HEK293 (cell line): ENCODE results near the gene KCNK18.

ENCODE experiments used
- CTCF ChIA-PET: fragments of 350-600 bp; formaldehyde crosslinking; extraction: SDS; loops from one replicate; lab custom pipeline; 2021; ENCODE audit warnings: antibody characterized with exemption; lab: Yijun Ruan, JAX
- POLR2A ChIA-PET: fragments of 300-600 bp; formaldehyde crosslinking; extraction: SDS; loops from one replicate; lab custom pipeline; 2020; ENCODE audit warnings: antibody characterized with exemption, inconsistent platforms; lab: Yijun Ruan, JAX
- H3K27ac ChIP-seq: fragments of 200-500 bp; sonication (Bioruptor generic); 2 replicates; pipeline ENCODE4 v1.5.1; 2014; ENCODE audit warnings: low read depth, low read length, control low read depth, inconsistent platforms; ENCODE audit errors: extremely low read depth
- H3K36me3 ChIP-seq, 2 experiments: fragments of 200-500 bp in 1 of 2; sonication (Bioruptor generic) in 1 of 2; 1 replicate in 1 of 2; 2 replicates in 1 of 2; pipeline ENCODE4 v1.5.1; 2014 to 2017; ENCODE audit warnings: inconsistent platforms in 2 of 2, low read length in 2 of 2; ENCODE audit not compliant: control insufficient read depth in 2 of 2, insufficient read depth in 1 of 2
- H3K4me1 ChIP-seq: fragments of 200-500 bp; sonication (Bioruptor generic); 2 replicates; pipeline ENCODE4 v1.5.1; 2014; ENCODE audit warnings: mild to moderate bottlenecking, low read length, inconsistent platforms; ENCODE audit not compliant: control insufficient read depth, insufficient read depth
- H3K4me3 ChIP-seq: 2 replicates; pipeline ENCODE4 v1.5.1; 2011; ENCODE audit warnings: low read depth, mild to moderate bottlenecking, control low read depth, low read length, moderate library complexity
- H3K9me3 ChIP-seq: fragments of 200-500 bp; sonication (Bioruptor generic); 2 replicates; pipeline ENCODE4 v1.5.1; 2014; ENCODE audit warnings: low read depth, low read length, inconsistent platforms; ENCODE audit not compliant: control insufficient read depth, insufficient read depth
- IKZF3 ChIP-seq: fragments of 450-650 bp; IDR thresholded peaks from 2 replicates; pipeline ENCODE4 v1.5.0; 2018; ENCODE audit warnings: missing biosample characterization, mild to moderate bottlenecking, missing genetic modification characterization, moderate library complexity
- INSM2 ChIP-seq: fragments of 450-650 bp; formaldehyde crosslinking; IDR thresholded peaks from 2 replicates; pipeline ENCODE4 v1.5.1; 2016; ENCODE audit warnings: missing biosample characterization, missing genetic modification characterization
- KLF17 ChIP-seq: fragments of 450-650 bp; formaldehyde crosslinking; IDR thresholded peaks from 2 replicates; pipeline ENCODE4 v1.5.1; 2016; ENCODE audit warnings: missing biosample characterization, missing genetic modification characterization
- ZBTB44 ChIP-seq: fragments of 450-650 bp; IDR thresholded peaks from 2 replicates; pipeline ENCODE4 v1.5.1; 2018; ENCODE audit warnings: missing biosample characterization, mild to moderate bottlenecking, missing genetic modification characterization
- ZEB2 ChIP-seq: fragments of 450-650 bp; formaldehyde crosslinking; IDR thresholded peaks from 2 replicates; pipeline ENCODE4 v1.5.1; 2016; ENCODE audit warnings: missing biosample characterization, missing genetic modification characterization
- ZNF18 ChIP-seq: fragments of 450-650 bp; formaldehyde crosslinking; IDR thresholded peaks from 2 replicates; pipeline ENCODE4 v1.5.1; 2016; ENCODE audit warnings: missing biosample characterization, missing genetic modification characterization
- ZNF211 ChIP-seq: fragments of 450-650 bp; formaldehyde crosslinking; IDR thresholded peaks from 2 replicates; pipeline ENCODE4 v1.5.1; 2016; ENCODE audit warnings: low read depth, missing biosample characterization, missing genetic modification characterization
- ZNF248 ChIP-seq: fragments of 450-650 bp; formaldehyde crosslinking; IDR thresholded peaks from 2 replicates; pipeline ENCODE4 v1.5.1; 2017; ENCODE audit warnings: missing biosample characterization, missing genetic modification characterization
- ZNF302 ChIP-seq: fragments of 450-650 bp; formaldehyde crosslinking; IDR thresholded peaks from 2 replicates; pipeline ENCODE4 v1.5.1; 2016; ENCODE audit warnings: missing biosample characterization, missing genetic modification characterization, low read depth
- ZNF350 ChIP-seq: fragments of 450-650 bp; formaldehyde crosslinking; IDR thresholded peaks from 2 replicates; pipeline ENCODE4 v1.5.0; 2017; ENCODE audit warnings: missing biosample characterization, mild to moderate bottlenecking, missing genetic modification characterization
- ZNF37A ChIP-seq: fragments of 450-650 bp; IDR thresholded peaks from 2 replicates; pipeline ENCODE4 v1.5.1; 2018; ENCODE audit warnings: missing biosample characterization, missing genetic modification characterization
- ZNF391 ChIP-seq: fragments of 450-650 bp; formaldehyde crosslinking; IDR thresholded peaks from 2 replicates; pipeline ENCODE4 v1.5.1; 2016; ENCODE audit warnings: low read depth, missing biosample characterization, missing genetic modification characterization, borderline replicate concordance
- ZNF394 ChIP-seq: fragments of 450-650 bp; formaldehyde crosslinking; IDR thresholded peaks from 2 replicates; pipeline ENCODE4 v1.5.1; 2016; ENCODE audit warnings: missing biosample characterization, missing genetic modification characterization, mild to moderate bottlenecking, moderate library complexity, borderline replicate concordance
- ZNF585B ChIP-seq: fragments of 450-650 bp; formaldehyde crosslinking; IDR thresholded peaks from 2 replicates; pipeline ENCODE4 v1.5.1; 2016; ENCODE audit warnings: missing biosample characterization, missing genetic modification characterization
- ZNF658 ChIP-seq: fragments of 450-650 bp; formaldehyde crosslinking; IDR thresholded peaks from 2 replicates; pipeline ENCODE4; 2016; ENCODE audit warnings: missing biosample characterization, missing genetic modification characterization
- ZNF707 ChIP-seq: fragments of 450-650 bp; formaldehyde crosslinking; IDR thresholded peaks from 2 replicates; pipeline ENCODE4 v1.5.1; 2016; ENCODE audit warnings: missing biosample characterization, missing genetic modification characterization
- ZNF792 ChIP-seq: fragments of 450-650 bp; formaldehyde crosslinking; IDR thresholded peaks from 2 replicates; pipeline ENCODE4 v1.5.1; 2016; ENCODE audit warnings: missing biosample characterization, missing genetic modification characterization
- ZSCAN18 ChIP-seq: fragments of 450-650 bp; formaldehyde crosslinking; IDR thresholded peaks from 2 replicates; pipeline ENCODE4 v1.5.1; 2016; ENCODE audit warnings: missing biosample characterization, missing genetic modification characterization

The KCNK18 gene

GRCh38 chr10:117198088-117198487 is 799 bp downstream of the KCNK18 start (continued):
- TF ChIP-seq ZNF391 (tag by site-specific recombination): no peak

GRCh38 chr10:117201826-117202225 is 4.5 kb downstream of the KCNK18 start:
- Histone ChIP-seq H3K9me3 (no peaks in the 10 kb centered on the region), H3K4me3 (no peak overlapping the region), H3K4me1 (no peaks in the 10 kb centered on the region), H3K27ac (no peak overlapping the region), H3K36me3 (no peaks in the 10 kb centered on the region)
- POLR2A ChIA-PET: no interaction called here
- TF ChIP-seq ZNF18 (tag by site-specific recombination) (no peak), ZSCAN18 (tag by site-specific recombination) (no peak), ZNF350 (tag by site-specific recombination) (no peak), INSM2 (tag by site-specific recombination) (no peak), ZNF707 (tag by site-specific recombination) (no peak), IKZF3 (tag by site-specific recombination) (no peak), ZNF792 (tag by site-specific recombination) (no peak), KLF17 (tag by site-specific recombination) (no peak), ZBTB44 (no peak), ZNF211 (no peak), ZNF302 (tag by site-specific recombination) (no peak), ZNF37A (tag by site-specific recombination) (no peak), ZNF248 (tag by site-specific recombination) (no peak), ZEB2 (no peak), ZNF394 (tag by site-specific recombination) (no peak), ZNF585B (tag by site-specific recombination) (no peak), ZNF658 (tag by site-specific recombination) (no peak)
- CTCF ChIA-PET: interaction anchor here (0.6 to 2.2 kb wide), 2 partner anchors 15 to 80 kb away, joined by 3 to 10 read pairs; no protein-coding TSS in a partner anchor
